AG09319 (cell line): Measurements from ENCODE around the gene EXOC6B.

Experiments used
- DNase-seq: peaks from one replicate; pipeline ENCODE4 v3.0.0-alpha.2; 2010; ENCODE audit warnings: low read depth; ENCODE audit errors: extremely low read depth
- TF ChIP-seq, protein P1 (sequence below): IDR thresholded peaks from 2 replicates; pipeline ENCODE4 v1.5.1; 2011; ENCODE audit warnings: low read depth, mild to moderate bottlenecking, inconsistent platforms, low read length, moderate library complexity

EXOC6B gene

GRCh38 chr2:72276356-72276755 is 549.5 kb downstream of the EXOC6B start:
- no peak for DNase-seq
- TF ChIP-seq, protein P1, sequence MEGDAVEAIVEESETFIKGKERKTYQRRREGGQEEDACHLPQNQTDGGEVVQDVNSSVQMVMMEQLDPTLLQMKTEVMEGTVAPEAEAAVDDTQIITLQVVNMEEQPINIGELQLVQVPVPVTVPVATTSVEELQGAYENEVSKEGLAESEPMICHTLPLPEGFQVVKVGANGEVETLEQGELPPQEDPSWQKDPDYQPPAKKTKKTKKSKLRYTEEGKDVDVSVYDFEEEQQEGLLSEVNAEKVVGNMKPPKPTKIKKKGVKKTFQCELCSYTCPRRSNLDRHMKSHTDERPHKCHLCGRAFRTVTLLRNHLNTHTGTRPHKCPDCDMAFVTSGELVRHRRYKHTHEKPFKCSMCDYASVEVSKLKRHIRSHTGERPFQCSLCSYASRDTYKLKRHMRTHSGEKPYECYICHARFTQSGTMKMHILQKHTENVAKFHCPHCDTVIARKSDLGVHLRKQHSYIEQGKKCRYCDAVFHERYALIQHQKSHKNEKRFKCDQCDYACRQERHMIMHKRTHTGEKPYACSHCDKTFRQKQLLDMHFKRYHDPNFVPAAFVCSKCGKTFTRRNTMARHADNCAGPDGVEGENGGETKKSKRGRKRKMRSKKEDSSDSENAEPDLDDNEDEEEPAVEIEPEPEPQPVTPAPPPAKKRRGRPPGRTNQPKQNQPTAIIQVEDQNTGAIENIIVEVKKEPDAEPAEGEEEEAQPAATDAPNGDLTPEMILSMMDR, result no peak

- TF ChIP-seq, protein P1, result no peak
- DNase-seq, result no peak
These were observed 550.7 kb downstream of the EXOC6B start for GRCh38 chr2:72275084-72275483.

DNA sequence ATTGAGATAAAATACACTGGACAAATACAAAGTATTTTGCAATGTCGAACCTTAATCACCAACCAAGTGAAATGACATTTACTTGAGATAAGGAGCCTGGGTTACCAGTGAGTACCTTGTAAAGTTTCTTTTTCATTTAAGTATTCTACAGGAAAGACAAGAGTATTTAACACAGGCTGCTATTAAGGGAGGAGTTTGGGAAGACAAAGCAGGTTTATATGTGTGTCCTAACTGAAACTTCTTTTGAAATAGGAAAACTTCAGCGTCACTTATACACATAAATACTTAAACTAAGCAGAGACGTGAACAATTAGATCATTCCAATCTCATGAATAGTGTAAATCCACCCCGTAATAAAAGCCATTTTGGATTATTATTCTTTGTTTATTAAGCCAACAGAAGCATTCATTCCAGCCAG is 551.4 kb downstream of the EXOC6B start:
- DNase-seq, result no peak
- TF ChIP-seq, protein P1, result no peak

DNA sequence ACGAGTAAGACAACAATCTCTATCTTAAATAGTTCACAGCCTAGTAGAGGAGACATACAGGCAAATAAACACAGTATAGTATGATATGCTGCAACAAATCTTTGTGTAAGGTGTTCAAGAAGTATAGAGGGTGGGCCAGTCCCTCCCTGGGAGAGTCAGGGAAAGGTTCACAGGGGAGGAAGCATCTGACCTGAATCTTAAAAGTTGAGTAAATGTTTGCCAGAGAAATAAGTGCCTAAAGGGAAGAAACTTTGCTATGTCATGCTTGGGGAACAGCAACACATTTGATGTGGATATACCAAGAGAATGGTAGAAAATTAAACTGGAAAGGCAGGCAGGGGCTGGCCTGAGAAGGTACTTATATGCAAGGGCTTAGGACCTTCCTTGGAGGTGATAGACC is 552.4 kb downstream of the EXOC6B start:
- DNase-seq, result no peak
- TF ChIP-seq, protein P1, result no peak

- DNase-seq, result no peak
These were observed 553.8 kb downstream of the EXOC6B start for GRCh38 chr2:72271766-72272641.

DNA sequence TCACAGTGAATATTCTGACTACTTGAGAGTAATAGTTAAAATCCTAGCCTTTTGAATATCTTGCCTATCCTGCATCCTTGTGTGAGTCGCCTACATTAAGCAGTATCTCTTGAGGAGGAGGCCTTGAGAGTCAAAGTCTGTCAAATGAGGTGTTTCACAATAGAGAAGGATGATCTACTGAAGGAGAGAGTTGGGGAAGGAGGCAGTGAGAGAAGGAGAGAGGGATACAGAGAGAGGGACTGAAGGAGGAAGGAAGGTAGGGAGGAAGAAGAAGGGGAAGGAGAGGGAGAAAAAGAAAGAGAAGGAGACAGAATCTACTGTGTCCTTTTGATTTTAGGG is 554.6 kb downstream of the EXOC6B start:
- TF ChIP-seq, protein P1, result no peak
- no peak for DNase-seq

More at GRCh38 chr2:72271766-72272641, 553.8 kb downstream of the EXOC6B start:
- TF ChIP-seq, protein P1, result no peak

DNA sequence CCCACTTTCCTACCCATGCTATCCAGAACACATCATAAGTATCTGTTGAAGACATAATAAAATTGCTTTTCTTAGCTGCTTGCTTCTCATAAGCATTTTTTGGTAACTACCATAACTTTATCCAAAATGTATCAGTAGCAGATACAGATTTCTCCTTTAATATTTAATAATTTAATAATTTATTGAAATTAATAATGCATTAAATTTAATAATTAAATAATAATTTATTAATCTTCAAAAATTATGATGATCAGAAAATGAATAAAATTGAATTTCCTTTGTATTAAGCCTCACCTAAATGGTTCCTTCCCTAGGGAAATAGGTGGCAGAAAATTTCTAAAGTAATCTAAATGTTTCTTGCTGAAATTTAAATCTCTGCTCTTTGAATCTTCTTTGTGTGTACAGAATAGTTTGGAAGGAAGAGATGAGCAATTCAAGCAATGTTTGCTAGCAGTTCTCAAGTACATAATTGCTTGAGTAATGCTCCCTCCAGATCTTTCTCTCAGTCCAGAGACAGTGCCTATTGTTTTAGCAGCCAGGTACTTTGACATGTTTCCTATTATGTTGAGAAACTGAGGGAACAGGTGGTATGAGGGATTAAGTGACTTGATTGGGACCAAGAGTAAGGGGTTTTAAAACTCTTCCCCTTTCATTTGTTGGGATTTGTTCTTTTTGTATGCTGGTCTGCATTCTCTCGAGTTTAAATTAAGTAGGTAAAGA is 555.1 kb downstream of the EXOC6B start:
- TF ChIP-seq, protein P1, result no peak
- DNase-seq, result no peak
